Subcutaneous abdominal adipose tissue (tissue), 5 donors: ENCODE results near the gene LDLRAD1.
"Not testable (repeated sequence)": the region's sequence is repeated elsewhere in the genome, so short reads cannot be mapped to it uniquely, and the experiment has no call there.

Experiments used
- H3K27ac ChIP-seq: one replicate; pipeline ENCODE4 v1.7.0; 2013; ENCODE audit warnings: low read depth, mild to moderate bottlenecking, inconsistent platforms, low read length, moderate library complexity
- H3K27me3 ChIP-seq, 5 donors: one replicate each; pipeline ENCODE4 v1.7.0; 2013; ENCODE audit warnings: low read length in 5 of 5, inconsistent platforms in 1 of 5; ENCODE audit not compliant: control insufficient read depth in 5 of 5, insufficient read depth in 4 of 5
- H3K36me3 ChIP-seq, 5 donors: one replicate each; pipeline ENCODE4 v1.7.0; 2013; ENCODE audit warnings: low read length in 5 of 5; ENCODE audit not compliant: control insufficient read depth in 5 of 5, insufficient read depth in 5 of 5
- H3K4me1 ChIP-seq, 5 donors: one replicate each; pipeline ENCODE4 v1.7.0; 2013; ENCODE audit warnings: low read length in 5 of 5, mild to moderate bottlenecking in 3 of 5, moderate library complexity in 1 of 5; ENCODE audit not compliant: control insufficient read depth in 5 of 5, insufficient read depth in 5 of 5
- H3K4me3 ChIP-seq, 5 donors: one replicate each; pipeline ENCODE4 v1.7.0; 2013; ENCODE audit warnings: low read length in 5 of 5, low read depth in 1 of 5
- H3K9ac ChIP-seq, 5 donors: one replicate each; pipeline ENCODE4 v1.7.0; 2013; ENCODE audit warnings: low read length in 5 of 5, mild to moderate bottlenecking in 4 of 5, moderate library complexity in 3 of 5
- H3K9me3 ChIP-seq, 5 donors: one replicate each; pipeline ENCODE4 v1.7.0; 2013; ENCODE audit warnings: low read length in 5 of 5; ENCODE audit not compliant: control insufficient read depth in 5 of 5
- donor health status: healthy.
- donor health status: healthy.
- donor health status: healthy.
- donor health status: healthy.
- donor health status: healthy.

Gene LDLRAD1

GRCh38 chr1:54017979-54018378, at the start of gene LDLRAD1:
Gene LDLRAD1, minus strand, starts transcription at chr1:54018186. Its CDS starts 74 bp downstream, at chr1:54018112.
- no peak within 1 kb of the TSS for H3K27ac ChIP-seq

GRCh38 chr1:54064299-54064698, 46.3 kb upstream of the LDLRAD1 start:
- H3K4me3 ChIP-seq: no peak overlapping the region
- H3K4me1 ChIP-seq: no peaks in the 10 kb centered on the region
- H3K36me3 ChIP-seq: no peaks in the 10 kb centered on the region
- H3K27me3 ChIP-seq: no peaks in the 10 kb centered on the region
- no peaks in the 10 kb centered on the region for H3K9me3 ChIP-seq
- no peak overlapping the region for H3K9ac ChIP-seq
- H3K27ac ChIP-seq: no peak overlapping the region

More at GRCh38 chr1:54017979-54018378, at the start of gene LDLRAD1:
- Histone ChIP-seq H3K9me3 (no peaks in the 10 kb centered on the region), H3K4me1 (no peaks in the 10 kb centered on the region), H3K36me3 (no peaks in the 10 kb centered on the region), H3K4me3 (no peak within 1 kb of the TSS), H3K9ac (no peak within 1 kb of the TSS), H3K27me3 (peaks cover 4 to 23% (median 18%) of the 10 kb centered on the region in 5 donors)

GRCh38 chr1:54054438-54054749, 36.4 kb upstream of the LDLRAD1 start:
- Histone ChIP-seq H3K4me1 (peaks cover 11 to 34% (median 30%) of the 10 kb centered on the region in 5 donors), H3K4me3 (peak overlapping the region; percentile 70 to 99 (median 90)), H3K36me3 (peaks cover 0 to 7% (median 0%) of the 10 kb centered on the region in 5 donors), H3K9ac (peak overlapping the region in 4 of 5 donors; percentile 82 to 98 (median 90)), H3K27me3 (no peaks in the 10 kb centered on the region), H3K9me3 (no peaks in the 10 kb centered on the region), H3K27ac (no peak overlapping the region)

GRCh38 chr1:54053745-54054437, 35.9 kb upstream of the LDLRAD1 start:
- H3K4me1 ChIP-seq: peaks cover 11 to 38% (median 34%) of the 10 kb centered on the region in 5 donors
- peaks cover 0 to 7% (median 0%) of the 10 kb centered on the region in 5 donors for H3K36me3 ChIP-seq
- H3K9me3 ChIP-seq: no peaks in the 10 kb centered on the region
- peak overlapping the region; percentile 70 to 99 (median 90) for H3K4me3 ChIP-seq
- H3K9ac ChIP-seq: peak overlapping the region; percentile 82 to 98 (median 91)
- H3K27me3 ChIP-seq: no peaks in the 10 kb centered on the region
- peak overlapping the region; percentile 91 for H3K27ac ChIP-seq

GRCh38 chr1:54052934-54053744, 35.2 kb upstream of the LDLRAD1 start, which contains the start of the genes TCEANC2 and TMEM59:
Gene TCEANC2, plus strand, starts transcription at chr1:54053608. Its CDS starts 815 bp downstream, at chr1:54054423.
Gene TMEM59, minus strand, starts transcription at chr1:54053204. Its CDS starts 16 bp downstream, at chr1:54053188.
- Histone ChIP-seq H3K4me1 (peaks cover 11 to 43% (median 38%) of the 10 kb centered on the region in 5 donors), H3K27ac (peak within 1 kb of the TSS; percentile 91)

GRCh38 chr1:54052431-54052933, 34.5 kb upstream of the LDLRAD1 start:
- Histone ChIP-seq H3K36me3 (peaks cover 0 to 2% (median 0%) of the 10 kb centered on the region in 5 donors), H3K9ac (peak overlapping the region; percentile 85 to 99 (median 96)), H3K27ac (peak overlapping the region; percentile 91), H3K4me1 (peaks cover 11 to 48% (median 44%) of the 10 kb centered on the region in 5 donors), H3K9me3 (no peaks in the 10 kb centered on the region), H3K27me3 (no peaks in the 10 kb centered on the region), H3K4me3 (peak overlapping the region; percentile 70 to 100 (median 99))

More at GRCh38 chr1:54052934-54053744, 35.2 kb upstream of the LDLRAD1 start, which contains the start of the genes TCEANC2 and TMEM59:
- H3K9ac ChIP-seq: peak within 1 kb of the TSS; percentile 85 to 99 (median 98)
- H3K4me3 ChIP-seq: peak within 1 kb of the TSS; percentile 70 to 100 (median 99)
- H3K36me3 ChIP-seq: peaks cover 0 to 5% (median 0%) of the 10 kb centered on the region in 5 donors
- H3K27me3 ChIP-seq: no peaks in the 10 kb centered on the region
- H3K9me3 ChIP-seq: no peaks in the 10 kb centered on the region

- Histone ChIP-seq H3K9ac (peak overlapping the region; percentile 85 to 99 (median 96)), H3K36me3 (no peaks in the 10 kb centered on the region), H3K9me3 (no peaks in the 10 kb centered on the region), H3K4me3 (peak overlapping the region; percentile 70 to 100 (median 99)), H3K27me3 (no peaks in the 10 kb centered on the region), H3K27ac (peak overlapping the region; percentile 91), H3K4me1 (peaks cover 11 to 53% (median 49%) of the 10 kb centered on the region in 5 donors)
Observed at GRCh38 chr1:54051933-54052430, 34.0 kb upstream of the LDLRAD1 start.

GRCh38 chr1:54050435-54050834, 32.4 kb upstream of the LDLRAD1 start:
- not testable (repeated sequence) for H3K27me3 ChIP-seq, H3K36me3 ChIP-seq, H3K9me3 ChIP-seq, H3K9ac ChIP-seq, H3K27ac ChIP-seq, H3K4me3 ChIP-seq
- peaks cover 11 to 54% (median 53%) of the 10 kb centered on the region in 5 donors for H3K4me1 ChIP-seq

GRCh38 chr1:54047384-54048305, 29.7 kb upstream of the LDLRAD1 start:
- Histone ChIP-seq H3K4me3 (no peak overlapping the region), H3K27me3 (no peaks in the 10 kb centered on the region), H3K9ac (peak overlapping the region in 3 of 5 donors; percentile 9 to 57 (median 19)), H3K27ac (no peak overlapping the region), H3K36me3 (peaks cover 6 to 12% (median 9%) of the 10 kb centered on the region in 5 donors), H3K9me3 (no peaks in the 10 kb centered on the region), H3K4me1 (peaks cover 4 to 45% (median 39%) of the 10 kb centered on the region in 5 donors)
